HepG2 (cell line): ENCODE measurements around the gene ARFGAP2. TPM values are rescaled to one million over a fixed set of nuclear protein-coding genes. Genes with fewer than 3 reads are reported as not detected.
A peak's percentile ranks its signal among the peaks of the same experiment; 100 is the strongest.

Experiments used
- ARID5B ChIP-seq: IDR thresholded peaks from 2 replicates; pipeline ENCODE4 v1.4.0; 2020; ENCODE audit warnings: mild to moderate bottlenecking, missing genetic modification reagents
- CENPBD1 ChIP-seq: sonication (generic); formaldehyde crosslinking; IDR thresholded peaks from 2 replicates; pipeline ENCODE4 v1.8.0; 2022; ENCODE audit warnings: missing genetic modification reagents, low read depth, mild to moderate bottlenecking, borderline replicate concordance
- DZIP1 ChIP-seq: sonication (generic); formaldehyde crosslinking; IDR thresholded peaks from 2 replicates; pipeline ENCODE4 v1.5.0; 2020; ENCODE audit warnings: mild to moderate bottlenecking, missing genetic modification reagents
- HMG20B ChIP-seq: conservative IDR thresholded peaks from 2 replicates; pipeline ENCODE4 v1.6.1; 2016; ENCODE audit warnings: missing genetic modification reagents, missing compliant biosample characterization
- KLF16 ChIP-seq, 2 experiments: sonication (generic) in 1 of 2; formaldehyde crosslinking in 1 of 2; IDR thresholded peaks; 2 replicates each; pipeline versions ENCODE4 v1.6.1 to v1.8.0; 2016 to 2023; ENCODE audit warnings: missing genetic modification reagents in 2 of 2, missing compliant biosample characterization in 1 of 2
- MXD4 ChIP-seq: IDR thresholded peaks from 2 replicates; pipeline ENCODE4 v1.6.1; 2016; ENCODE audit warnings: mild to moderate bottlenecking, missing biosample characterization, missing genetic modification reagents
- NFKBIZ ChIP-seq: IDR thresholded peaks from 2 replicates; pipeline ENCODE4 v1.6.1; 2018; ENCODE audit warnings: missing genetic modification reagents, missing compliant biosample characterization
- NR2F6 ChIP-seq, 2 experiments: IDR thresholded peaks; 2 replicates each; pipeline ENCODE4 v1.6.1; 2016; ENCODE audit warnings: antibody characterized with exemption in 1 of 2, mild to moderate bottlenecking in 1 of 2
- PAF1 ChIP-seq: IDR thresholded peaks from 2 replicates; pipeline ENCODE4 v1.6.1; 2016; ENCODE audit warnings: missing genetic modification reagents, missing compliant biosample characterization
- SOX5 ChIP-seq: IDR thresholded peaks from 2 replicates; pipeline ENCODE4 v1.6.1; 2016; ENCODE audit warnings: borderline replicate concordance
- TARDBP ChIP-seq: sonication (generic); formaldehyde crosslinking; IDR thresholded peaks from 2 replicates; pipeline ENCODE4 v1.8.0; 2022; ENCODE audit warnings: mild to moderate bottlenecking, missing genetic modification reagents
- ZNF24 ChIP-seq: fragments of 450-650 bp; IDR thresholded peaks from 2 replicates; pipeline ENCODE4 v1.6.1; 2017; ENCODE audit warnings: antibody characterized with exemption, mild to moderate bottlenecking
- ZNF33A ChIP-seq: sonication (generic); formaldehyde crosslinking; IDR thresholded peaks from 2 replicates; pipeline ENCODE4 v1.5.1; 2020; ENCODE audit warnings: missing genetic modification reagents, mild to moderate bottlenecking, moderate library complexity, borderline replicate concordance
- ZNF687 ChIP-seq: sonication (generic); formaldehyde crosslinking; IDR thresholded peaks from 2 replicates; pipeline ENCODE4 v1.5.1; 2020; ENCODE audit warnings: mild to moderate bottlenecking, missing genetic modification reagents, moderate library complexity
- ZNF784 ChIP-seq: sonication (generic); formaldehyde crosslinking; IDR thresholded peaks from 2 replicates; pipeline ENCODE4 v1.5.1; 2020; ENCODE audit warnings: missing genetic modification reagents, mild to moderate bottlenecking, borderline replicate concordance
- polyA plus RNA-seq, 8 experiments: library from polyadenylated mRNA; depleted of rRNA in 3 of 8; stranded (reverse) in 7 of 8; unstranded in 1 of 8; fragments of >200 nt; fragmentation: Illumina TruSeq in 4 of 8; extraction: Trizol in 4 of 8; gene quantifications; 2 replicates each; pipeline versions ENCODE4 v1.2.1 to v1.2.3, GENCODE V29; 2011 to 2016; ENCODE audit warnings: low read depth in 4 of 8, missing spikeins in 1 of 8, mixed read lengths in 1 of 8; ENCODE audit not compliant: insufficient read depth in 1 of 8
- total RNA-seq, 5 experiments: library from RNA; depleted of rRNA; stranded (reverse); fragments of >200 nt; fragmentation: Illumina TruSeq; extraction: Trizol; gene quantifications; 2 replicates each; pipeline ENCODE4 v1.2.3, GENCODE V29; 2016; ENCODE audit warnings: low read depth in 1 of 5

ARFGAP2 gene
- total and polyA plus RNA-seq, 2 of the 13 experiments (the other 11 are each of a cell fraction or from before 2014, with no cell fraction given) = 32.3 to 75.3 TPM

- TF ChIP-seq ZNF24 (0 out of 2 replicates have a peak, but pooled peaks have one; percentile 61), PAF1 (no peak), ZNF33A (CRISPR knock-in tag) (no peak), SOX5 (CRISPR knock-in tag) (0 out of 2 replicates have a peak, but pooled peaks have one; percentile 33), ARID5B (CRISPR knock-in tag) (0 out of 2 replicates have a peak, but pooled peaks have one; percentile 14), ZNF687 (CRISPR knock-in tag) (peak; percentile 25; the same call in 1 of the 2 replicates), KLF16 (CRISPR knock-in tag; IDR thresholded peaks at IDR 0.05) (peak in 1 of 2 experiments; percentile 45; a peak in 1 of 4 replicates), NFKBIZ (0 out of 2 replicates have a peak, but pooled peaks have one; percentile 58), TARDBP (CRISPR knock-in tag) (no peak), MXD4 (no peak), DZIP1 (CRISPR knock-in tag) (no peak), ZNF784 (no peak), CENPBD1 (CRISPR knock-in tag) (no peak), HMG20B (CRISPR knock-in tag) (0 out of 2 replicates have a peak, but pooled peaks have one; percentile 19), NR2F6 (IDR thresholded peaks at IDR 0.05) (0 out of 2 replicates have a peak, but pooled peaks have one; percentile 38), NR2F6 (CRISPR knock-in tag; IDR thresholded peaks at IDR 0.05) (peak; percentile 52; the same call in 1 of the 2 replicates)
Measured at GRCh38 chr11:47152953-47153950, 23.4 kb downstream of the ARFGAP2 start (continued).
